K562 (cell line): ENCODE measurements around the gene ZNF790. TPM values are rescaled to one million over a fixed set of nuclear protein-coding genes. Genes with fewer than 3 reads are reported as not detected.

Experiments used
- ATF1 ChIP-seq, 2 experiments: fragments of 450-650 bp in 1 of 2; IDR thresholded peaks; 2 replicates each; pipeline ENCODE4 v1.6.1; 2016; ENCODE audit warnings: missing compliant biosample characterization in 1 of 2, missing genetic modification characterization in 1 of 2
- BRF1 ChIP-seq: IDR thresholded peaks from 3 replicates; pipeline ENCODE4 v1.6.1; 2011; ENCODE audit warnings: borderline replicate concordance, mild to moderate bottlenecking; ENCODE audit not compliant: insufficient read length; ENCODE audit errors: extremely low read depth
- CCAR2 ChIP-seq: fragments of 200-400 bp; formaldehyde crosslinking; IDR thresholded peaks from 2 replicates; pipeline ENCODE4 v1.6.1; 2017; ENCODE audit warnings: mild to moderate bottlenecking, low read depth, low read length
- COPS2 ChIP-seq: fragments of 450-650 bp; conservative IDR thresholded peaks from 2 replicates; pipeline ENCODE4 v1.6.1; 2016; ENCODE audit warnings: mild to moderate bottlenecking, moderate library complexity
- ELF2 ChIP-seq: fragments of 250-450 bp; sonication (Bioruptor Pico); IDR thresholded peaks from 2 replicates; pipeline ENCODE4 v1.5.0; 2021; ENCODE audit warnings: mild to moderate bottlenecking
- HSF4 ChIP-seq: fragments of 250-450 bp; sonication (Bioruptor Pico); IDR thresholded peaks from 2 replicates; pipeline ENCODE4 v2.1.2; 2022; ENCODE audit warnings: mild to moderate bottlenecking, moderate library complexity, borderline replicate concordance
- IRF1 ChIP-seq: sonication (generic); formaldehyde crosslinking; IDR thresholded peaks from 2 replicates; pipeline ENCODE4 v1.8.0; 2022; ENCODE audit warnings: missing genetic modification reagents, mild to moderate bottlenecking, borderline replicate concordance
- JUN ChIP-seq, 2 experiments: sonication (generic) in 1 of 2; formaldehyde crosslinking in 1 of 2; IDR thresholded peaks; 2 replicates each; pipeline versions ENCODE4 v1.6.1 to v1.8.0; 2012 to 2022; ENCODE audit warnings: borderline replicate concordance in 2 of 2, mild to moderate bottlenecking in 2 of 2, improper control_type of control experiment in 1 of 2, low read depth in 1 of 2, low read length in 1 of 2, missing genetic modification reagents in 1 of 2
- NFYB ChIP-seq: IDR thresholded peaks from 2 replicates; pipeline ENCODE4 v1.6.1; 2011; ENCODE audit warnings: mild to moderate bottlenecking, moderate library complexity; ENCODE audit not compliant: insufficient read length; ENCODE audit errors: extremely low read depth
- NKRF ChIP-seq: fragments of 450-650 bp; IDR thresholded peaks from 2 replicates; pipeline ENCODE4 v1.6.1; 2016; ENCODE audit warnings: borderline replicate concordance
- NR4A1 ChIP-seq, 2 experiments: fragments of 250-450 bp in 1 of 2; fragments of 450-650 bp in 1 of 2; sonication (Bioruptor Pico) in 1 of 2; IDR thresholded peaks; 2 replicates each; pipeline versions ENCODE4 v1.4.0 to v1.6.1; 2016 to 2020; ENCODE audit warnings: mild to moderate bottlenecking in 2 of 2, missing compliant biosample characterization in 1 of 2, missing genetic modification characterization in 1 of 2, moderate library complexity in 1 of 2
- PCBP1 ChIP-seq: fragments of 200-400 bp; formaldehyde crosslinking; IDR thresholded peaks from 2 replicates; pipeline ENCODE4 v1.6.1; 2018; ENCODE audit warnings: mild to moderate bottlenecking, low read depth, low read length; ENCODE audit not compliant: poor library complexity, severe bottlenecking
- PHB ChIP-seq: fragments of 250-450 bp; sonication (Bioruptor Pico); IDR thresholded peaks from 2 replicates; pipeline ENCODE4 v1.5.0; 2021
- PHF21A ChIP-seq: fragments of 450-650 bp; IDR thresholded peaks from 2 replicates; pipeline ENCODE4 v1.6.1; 2017; ENCODE audit warnings: low read depth, borderline replicate concordance
- RBM25 ChIP-seq: fragments of 200-400 bp; formaldehyde crosslinking; IDR thresholded peaks from 2 replicates; pipeline ENCODE4 v1.6.1; 2018; ENCODE audit warnings: low read length, low read depth, moderate library complexity; ENCODE audit not compliant: severe bottlenecking
- SMAD2 ChIP-seq: fragments of 150-350 bp; IDR thresholded peaks from 2 replicates; pipeline ENCODE4 v1.6.1; 2014; ENCODE audit warnings: low read depth, mild to moderate bottlenecking, low read length
- SP2 ChIP-seq: IDR thresholded peaks from 2 replicates; pipeline ENCODE4 v1.6.1; 2011; ENCODE audit warnings: mild to moderate bottlenecking, low read depth, low read length, moderate library complexity; ENCODE audit not compliant: poor library complexity, severe bottlenecking; ENCODE audit errors: extremely low read depth
- U2AF1 ChIP-seq: fragments of 200-400 bp; formaldehyde crosslinking; optimal IDR thresholded peaks from 2 replicates; pipeline ENCODE3; 2017; ENCODE audit warnings: mild to moderate bottlenecking, low read depth, low read length, moderate library complexity
- ZNF76 ChIP-seq: fragments of 250-450 bp; sonication (Bioruptor Pico); IDR thresholded peaks from 2 replicates; pipeline ENCODE4 v1.4.0; 2020; ENCODE audit warnings: mild to moderate bottlenecking, moderate library complexity, borderline replicate concordance
- ZNF778 ChIP-seq: fragments of 450-650 bp; formaldehyde crosslinking; IDR thresholded peaks from 2 replicates; pipeline ENCODE4 v1.4.0; 2020; ENCODE audit warnings: mild to moderate bottlenecking, moderate library complexity
- polyA plus RNA-seq, 8 experiments: library from polyadenylated mRNA; depleted of rRNA in 4 of 8; stranded (reverse) in 5 of 8; unstranded in 3 of 8; fragments of >200 nt; fragmentation: Nextera tagmentation in 2 of 8; fragmentation: Illumina TruSeq in 1 of 8; extraction: Ambion mirVana in 2 of 8; extraction: Trizol in 1 of 8; gene quantifications; 2 replicates each; pipeline versions ENCODE4 v1.2.1 to v1.2.3, GENCODE V29; 2011 to 2014; ENCODE audit warnings: inconsistent platforms in 1 of 8, missing spikeins in 1 of 8
- total RNA-seq, 7 experiments: library from RNA; depleted of rRNA in 6 of 7; stranded (reverse); fragments of >200 nt in 6 of 7; fragmentation: Illumina TruSeq in 2 of 7; extraction: Trizol in 2 of 7; gene quantifications; 2 replicates each; pipeline versions ENCODE4 v1.2.1 to v1.2.3, GENCODE V29; 2011 to 2021; ENCODE audit warnings: low replicate concordance in 1 of 7
- TF ChIP-seq, protein P1 (sequence below): fragments of 250-450 bp; sonication (Bioruptor Pico); IDR thresholded peaks from 2 replicates; pipeline ENCODE4 v1.4.0; 2020; ENCODE audit warnings: mild to moderate bottlenecking, moderate library complexity, borderline replicate concordance

ZNF790 gene
- total and polyA plus RNA-seq, 9 of the 15 experiments (the other 6 are each of a cell fraction or from before 2014, with no cell fraction given) = 0.33 to 1.7 (median 0.53) TPM

DNA sequence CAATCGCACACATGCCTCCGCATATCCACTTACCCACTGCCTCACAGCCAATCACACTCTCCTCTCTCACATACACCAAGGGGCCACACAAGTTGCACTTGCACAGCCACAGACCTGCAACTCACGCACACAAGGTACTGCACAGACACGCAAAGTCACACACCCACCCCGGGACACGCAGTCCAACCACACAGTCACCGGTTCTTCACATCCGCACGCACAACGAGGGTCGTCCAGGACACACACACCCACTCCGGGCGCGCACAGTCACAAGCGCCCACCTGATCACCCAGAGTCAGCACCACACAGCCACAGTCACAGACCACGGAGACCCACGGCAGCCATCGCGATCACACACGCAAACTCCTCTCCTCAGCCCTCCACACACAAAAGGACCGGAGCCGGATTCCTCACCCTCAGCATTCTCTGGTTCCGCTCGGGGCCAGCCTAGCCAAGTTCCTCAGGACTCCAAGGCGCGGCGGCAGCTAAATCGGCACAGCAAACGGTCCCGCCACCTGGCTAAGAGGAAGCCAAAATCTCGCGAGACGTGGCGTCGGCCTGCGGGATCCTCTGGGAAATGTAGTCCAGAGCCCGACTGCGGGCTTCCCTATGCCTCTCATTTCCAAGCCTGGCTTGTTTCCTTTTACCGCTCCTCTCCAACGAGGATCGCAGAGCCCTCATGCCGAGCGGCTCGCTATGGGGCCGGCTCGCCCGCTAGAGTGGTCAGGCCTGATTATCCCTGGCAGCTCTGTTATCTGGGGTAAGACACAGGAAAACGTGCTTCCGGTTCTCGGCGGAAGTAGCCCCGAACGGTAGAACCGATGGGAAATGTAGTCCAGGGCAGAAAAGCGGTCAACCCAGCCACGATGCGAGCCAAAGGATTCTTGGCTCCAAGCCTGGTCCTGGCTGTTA lies 65.6 kb downstream of the ZNF790 start, which contains the start of gene ZNF850 (continued):
- TF ChIP-seq JUN (IDR thresholded peaks at IDR 0.05; ENCODE audit: borderline replicate concordance, low read depth, low read length) (no peak), JUN (CRISPR knock-in tag; IDR thresholded peaks at IDR 0.05; ENCODE audit: borderline replicate concordance) (no peak), NFYB (no peak), ATF1 (CRISPR knock-in tag; IDR thresholded peaks at IDR 0.05) (no peak), ATF1 (tag; IDR thresholded peaks at IDR 0.05) (peak; percentile 95), PHF21A (no peak), HSF4 (no peak), ZNF778 (no peak), BRF1 (no peak), RBM25 (no peak), U2AF1 (no peak), PHB (no peak), ELF2 (CRISPR knock-in tag) (no peak), ZNF76 (CRISPR knock-in tag) (no peak), CCAR2 (no peak), SP2 (no peak), IRF1 (CRISPR knock-in tag) (no peak), NKRF (peak; percentile 9), NR4A1 (CRISPR knock-in tag; IDR thresholded peaks at IDR 0.05) (no peak), NR4A1 (tag; IDR thresholded peaks at IDR 0.05) (no peak), SMAD2 (no peak), PCBP1 (no peak), COPS2 (no peak)
- TF ChIP-seq, protein P1, sequence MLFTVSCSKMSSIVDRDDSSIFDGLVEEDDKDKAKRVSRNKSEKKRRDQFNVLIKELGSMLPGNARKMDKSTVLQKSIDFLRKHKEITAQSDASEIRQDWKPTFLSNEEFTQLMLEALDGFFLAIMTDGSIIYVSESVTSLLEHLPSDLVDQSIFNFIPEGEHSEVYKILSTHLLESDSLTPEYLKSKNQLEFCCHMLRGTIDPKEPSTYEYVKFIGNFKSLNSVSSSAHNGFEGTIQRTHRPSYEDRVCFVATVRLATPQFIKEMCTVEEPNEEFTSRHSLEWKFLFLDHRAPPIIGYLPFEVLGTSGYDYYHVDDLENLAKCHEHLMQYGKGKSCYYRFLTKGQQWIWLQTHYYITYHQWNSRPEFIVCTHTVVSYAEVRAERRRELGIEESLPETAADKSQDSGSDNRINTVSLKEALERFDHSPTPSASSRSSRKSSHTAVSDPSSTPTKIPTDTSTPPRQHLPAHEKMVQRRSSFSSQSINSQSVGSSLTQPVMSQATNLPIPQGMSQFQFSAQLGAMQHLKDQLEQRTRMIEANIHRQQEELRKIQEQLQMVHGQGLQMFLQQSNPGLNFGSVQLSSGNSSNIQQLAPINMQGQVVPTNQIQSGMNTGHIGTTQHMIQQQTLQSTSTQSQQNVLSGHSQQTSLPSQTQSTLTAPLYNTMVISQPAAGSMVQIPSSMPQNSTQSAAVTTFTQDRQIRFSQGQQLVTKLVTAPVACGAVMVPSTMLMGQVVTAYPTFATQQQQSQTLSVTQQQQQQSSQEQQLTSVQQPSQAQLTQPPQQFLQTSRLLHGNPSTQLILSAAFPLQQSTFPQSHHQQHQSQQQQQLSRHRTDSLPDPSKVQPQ (CRISPR knock-in tag) = no peak
